ENCODE results near the gene CFAP46. TPM values are rescaled to one million over a fixed set of nuclear protein-coding genes. Genes with fewer than 3 reads are reported as not detected.

CFAP46 gene
- total and polyA plus RNA-seq, 2 of the 8 experiments (the other 6 are each of a cell fraction or from before 2014, with no cell fraction given) = 2.6 to 4.8 TPM

DNA sequence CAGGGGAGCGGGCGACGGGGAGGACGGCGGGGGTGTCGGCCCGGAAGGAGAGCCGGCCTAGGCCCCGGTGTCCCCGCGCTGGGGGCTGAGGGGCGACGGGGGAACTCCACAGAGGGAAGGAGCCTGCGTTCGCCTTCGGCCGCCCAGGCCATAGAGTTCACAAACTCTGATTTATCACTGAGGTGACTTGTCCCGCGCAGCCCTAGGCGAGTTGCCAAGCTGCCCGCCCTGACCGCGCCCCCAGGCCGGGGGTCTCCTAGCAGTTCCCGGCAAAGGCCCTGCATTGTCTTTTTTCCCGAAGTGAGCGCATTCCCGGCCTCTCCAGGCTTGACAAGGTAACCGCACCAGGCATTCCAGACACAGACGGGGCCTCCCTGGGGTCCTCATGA, 153.5 kb downstream of the CFAP46 start (continued):
- TF ChIP-seq CHD7 (IDR thresholded peaks at IDR 0.05; ENCODE audit: insufficient replicate concordance, low read length) (no peak), SUZ12 (IDR thresholded peaks at IDR 0.05; ENCODE audit: low read length) (peak; percentile 82), ZNF274 (IDR thresholded peaks at IDR 0.05; ENCODE audit: borderline replicate concordance, extremely low read depth, low read length) (no peak), CREB1 (IDR thresholded peaks at IDR 0.05) (no peak), BACH1 (IDR thresholded peaks at IDR 0.05; ENCODE audit: low read length) (no peak), SP2 (IDR thresholded peaks at IDR 0.05; ENCODE audit: low read length) (no peak), EZH2 (IDR thresholded peaks at IDR 0.05; ENCODE audit: low read depth, low read length, severe bottlenecking) (peak; percentile 71), RAD21 (IDR thresholded peaks at IDR 0.05 in 1 of 2, conservative IDR thresholded peaks at IDR 0.05 in 1 of 2; ENCODE audit: low read depth in 2 of 2, low read length in 2 of 2) (no peak)
